ENCODE measurements around the gene STXBP1.

The STXBP1 gene

DNA sequence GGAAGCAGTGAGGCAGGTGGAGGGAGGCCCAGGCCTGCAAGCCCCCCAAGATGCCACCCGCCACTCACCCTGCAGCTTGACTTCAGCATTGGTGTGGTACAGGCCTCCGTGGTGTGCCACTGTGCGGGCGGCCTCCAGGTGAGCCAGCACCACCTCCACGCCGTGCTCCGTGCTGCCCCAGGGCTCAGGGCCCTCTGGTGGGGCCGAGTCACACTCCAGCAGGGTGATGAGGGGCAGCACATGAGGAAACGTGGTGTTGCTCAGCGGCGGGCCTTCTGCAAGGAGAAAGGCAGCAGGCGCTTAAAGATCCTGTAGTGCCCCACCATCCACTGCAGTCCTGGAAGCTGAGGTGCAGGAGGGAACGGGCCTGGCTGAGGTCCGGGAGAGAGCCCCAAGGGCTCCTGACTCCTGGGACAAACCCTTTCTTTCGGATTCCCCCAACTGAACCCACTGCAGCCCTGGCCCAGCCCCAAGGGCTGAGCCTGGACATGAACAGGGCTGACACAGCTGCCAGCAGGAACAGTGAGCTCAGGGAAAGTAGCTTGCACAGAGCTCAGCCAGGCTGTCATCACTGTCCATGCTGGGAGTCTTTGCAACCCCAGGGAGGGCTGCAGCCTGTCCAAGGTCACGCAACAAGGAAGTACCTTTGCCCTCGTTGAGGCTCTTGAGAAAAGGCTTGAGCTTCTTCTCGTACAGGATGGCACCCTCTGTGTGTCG lies 127.7 kb downstream of the STXBP1 start:
- no peak for DNase-seq

DNA sequence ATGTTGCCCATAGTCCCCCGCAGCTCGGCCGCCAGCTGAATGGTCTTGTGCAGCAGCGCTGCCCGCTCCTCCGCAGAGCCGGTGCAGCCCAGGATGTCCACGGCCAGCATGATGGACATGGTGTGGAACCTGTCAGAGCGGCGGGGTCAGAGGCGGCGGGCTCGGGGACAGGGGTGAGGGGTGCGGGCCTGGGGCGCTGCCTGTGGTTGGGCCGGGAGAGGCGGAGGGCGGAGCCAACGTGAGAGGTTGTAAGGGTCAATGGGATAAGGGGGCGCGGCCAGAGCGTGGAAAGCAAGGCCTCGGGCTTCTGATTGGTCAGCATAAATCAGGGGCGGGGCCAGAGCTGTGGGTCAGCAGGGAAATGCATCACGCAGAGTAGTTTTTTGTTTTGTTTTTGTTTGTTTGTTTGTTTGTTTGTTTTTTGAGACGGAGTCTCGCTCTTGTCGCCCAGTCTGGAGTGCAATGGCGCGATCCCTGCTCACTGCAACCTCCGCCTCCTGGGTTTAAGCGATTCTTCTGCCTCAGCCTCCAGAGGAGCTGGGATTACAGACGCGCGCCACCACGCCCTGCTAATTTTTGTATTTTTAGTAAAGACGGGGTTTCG lies 129.9 kb downstream of the STXBP1 start:
- DNase-seq: no peak

All from CD4-positive, alpha-beta T cell treated with Interleukin-4 for 1 hour (primary cell).